CD4-positive, alpha-beta T cell treated with Interleukin-6 for 4 hours (primary cell): Measurements from ENCODE around the gene GPR146.

Source experiments
- DNase-seq: peaks from one replicate; pipeline ENCODE4 v3.0.0-alpha.2; 2020; ENCODE audit warnings: mixed read lengths

GPR146 gene

DNA sequence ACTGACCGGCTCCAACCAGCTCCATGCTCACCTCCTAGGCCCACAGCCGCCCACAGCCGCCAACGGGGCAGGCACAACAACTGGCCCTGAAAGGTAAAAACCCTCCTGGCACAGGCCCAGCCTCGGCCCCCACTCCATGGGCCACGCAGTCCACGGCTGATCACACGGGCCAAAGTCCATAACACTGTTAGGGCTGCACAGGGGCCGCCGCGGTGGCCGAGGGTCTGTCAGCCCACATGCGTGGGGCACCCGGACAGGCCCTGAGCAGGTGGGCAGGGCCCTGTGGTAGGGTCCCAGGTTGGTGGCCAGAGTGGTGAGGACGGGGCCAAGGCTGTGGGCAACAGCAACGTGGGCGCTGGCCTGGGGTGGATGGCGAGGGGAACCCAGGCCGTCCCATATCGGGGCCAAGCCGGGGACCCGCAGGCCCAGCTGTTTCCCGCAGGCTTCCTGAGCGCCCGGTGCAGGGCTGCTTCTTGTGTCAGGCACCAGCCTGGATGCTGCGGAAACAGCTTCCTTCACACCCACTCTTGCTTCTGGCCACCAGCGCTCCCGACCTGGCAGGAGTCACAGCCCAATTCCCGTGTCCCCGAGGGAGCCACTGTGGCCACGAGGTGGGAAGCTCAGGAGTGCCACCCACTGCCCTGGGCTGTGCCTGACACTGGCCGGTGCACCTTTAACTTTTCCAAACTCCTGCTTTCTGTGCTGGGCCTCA lies 32.2 kb upstream of the GPR146 start:
- no peak for DNase-seq

DNA sequence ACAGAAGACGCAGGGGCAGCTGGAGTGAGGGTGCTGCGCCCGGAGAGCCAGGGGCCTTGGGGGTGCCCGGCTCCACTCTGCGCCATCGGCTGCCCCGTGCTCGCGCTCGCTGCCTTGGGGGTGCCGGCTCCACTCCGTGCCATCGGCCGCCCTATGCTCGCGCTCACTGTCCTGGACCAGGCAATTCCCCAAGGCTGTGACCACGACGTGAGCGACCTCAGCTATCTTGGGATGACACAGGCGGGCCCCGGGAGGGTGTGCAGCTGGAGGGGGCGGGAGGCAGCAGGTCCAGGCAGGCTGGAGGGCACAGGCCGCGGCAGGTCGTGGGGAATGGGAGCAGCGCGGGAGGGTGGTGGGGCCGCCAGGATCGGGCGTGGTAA lies 31.6 kb upstream of the GPR146 start:
- DNase-seq: no peak

DNA sequence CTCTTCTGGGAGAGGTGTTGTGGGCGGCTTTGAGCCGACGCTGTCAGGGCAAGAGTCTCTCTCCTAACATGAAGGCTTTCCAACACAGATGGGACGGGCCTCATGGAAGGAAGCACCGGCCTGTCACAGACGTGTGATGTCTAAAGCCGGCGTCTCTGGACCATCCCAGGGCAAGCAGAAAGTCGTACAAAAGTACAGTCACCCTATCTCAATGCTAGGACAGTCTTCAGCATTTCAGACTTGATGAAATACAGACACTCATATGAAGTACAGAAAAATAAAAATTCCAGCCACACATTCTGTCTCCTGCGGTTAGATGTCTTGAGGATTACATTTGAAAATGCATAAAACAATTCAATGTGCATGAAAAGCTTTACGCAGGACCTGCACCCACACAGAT lies 30.8 kb upstream of the GPR146 start:
- no peak for DNase-seq

DNA sequence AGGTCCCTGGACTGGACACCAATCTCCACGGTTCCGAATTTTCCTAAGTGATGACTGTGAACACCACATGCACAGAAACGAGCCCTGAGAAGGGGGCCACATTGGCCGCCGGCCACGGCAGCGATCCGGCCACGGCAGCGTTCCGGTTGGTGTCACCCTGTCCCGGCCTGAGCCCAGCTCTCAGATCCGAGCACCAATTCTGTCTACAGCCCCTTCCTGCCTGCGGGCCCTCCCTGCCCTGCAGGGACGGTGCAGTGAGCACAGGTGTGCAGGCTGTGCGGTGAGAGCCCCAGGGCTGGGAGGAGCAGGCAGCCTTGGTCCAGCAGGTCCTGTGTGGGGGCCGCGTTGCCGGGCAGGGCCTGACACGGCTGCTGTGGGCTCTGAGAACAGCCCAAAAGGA lies 29.7 kb upstream of the GPR146 start:
- no peak for DNase-seq

DNA sequence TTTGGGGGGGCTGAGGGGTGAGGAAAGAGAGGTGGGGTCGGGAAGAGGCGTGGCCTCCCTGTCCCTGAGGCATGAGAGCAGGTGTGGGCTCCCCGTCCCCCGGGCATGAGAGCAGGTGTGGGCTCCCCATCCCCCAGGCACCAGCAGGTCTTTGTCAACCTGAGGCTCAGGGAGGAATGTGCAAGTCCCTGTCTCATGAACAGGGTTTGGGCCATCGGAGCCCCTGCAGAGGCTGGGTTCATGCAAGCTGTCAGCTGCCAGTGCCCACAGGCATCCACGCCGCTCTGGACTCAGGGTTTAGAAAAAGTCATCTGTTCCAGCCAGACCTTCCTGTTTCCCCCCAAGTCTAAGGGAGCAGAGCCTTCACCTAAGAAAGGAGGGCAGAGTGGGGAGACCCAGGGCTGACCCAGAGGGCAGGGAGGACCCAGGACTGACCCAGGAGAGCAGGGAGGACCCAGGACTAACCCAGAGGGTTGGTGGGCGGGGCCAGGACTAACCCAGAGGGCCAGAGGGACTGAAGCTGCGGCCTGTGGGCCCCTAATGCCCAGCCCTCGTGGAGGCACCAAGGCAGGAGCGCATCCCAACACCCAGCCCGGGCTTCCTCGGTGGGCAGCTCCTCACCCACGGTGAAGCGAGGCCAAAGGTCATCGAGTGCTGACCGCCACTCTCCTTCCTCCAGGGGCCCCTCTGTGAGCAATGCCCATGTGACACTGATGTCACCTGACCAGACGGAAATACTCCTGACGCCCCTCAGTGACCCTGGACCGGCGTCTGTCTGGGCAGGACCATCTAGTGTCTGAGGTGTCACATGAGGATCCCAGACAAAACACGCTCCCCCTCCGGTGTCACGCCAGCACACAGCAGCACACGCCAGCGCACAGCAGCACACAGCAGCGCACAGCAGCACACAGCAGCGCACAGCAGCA lies 28.9 kb upstream of the GPR146 start:
- no peak for DNase-seq

DNA sequence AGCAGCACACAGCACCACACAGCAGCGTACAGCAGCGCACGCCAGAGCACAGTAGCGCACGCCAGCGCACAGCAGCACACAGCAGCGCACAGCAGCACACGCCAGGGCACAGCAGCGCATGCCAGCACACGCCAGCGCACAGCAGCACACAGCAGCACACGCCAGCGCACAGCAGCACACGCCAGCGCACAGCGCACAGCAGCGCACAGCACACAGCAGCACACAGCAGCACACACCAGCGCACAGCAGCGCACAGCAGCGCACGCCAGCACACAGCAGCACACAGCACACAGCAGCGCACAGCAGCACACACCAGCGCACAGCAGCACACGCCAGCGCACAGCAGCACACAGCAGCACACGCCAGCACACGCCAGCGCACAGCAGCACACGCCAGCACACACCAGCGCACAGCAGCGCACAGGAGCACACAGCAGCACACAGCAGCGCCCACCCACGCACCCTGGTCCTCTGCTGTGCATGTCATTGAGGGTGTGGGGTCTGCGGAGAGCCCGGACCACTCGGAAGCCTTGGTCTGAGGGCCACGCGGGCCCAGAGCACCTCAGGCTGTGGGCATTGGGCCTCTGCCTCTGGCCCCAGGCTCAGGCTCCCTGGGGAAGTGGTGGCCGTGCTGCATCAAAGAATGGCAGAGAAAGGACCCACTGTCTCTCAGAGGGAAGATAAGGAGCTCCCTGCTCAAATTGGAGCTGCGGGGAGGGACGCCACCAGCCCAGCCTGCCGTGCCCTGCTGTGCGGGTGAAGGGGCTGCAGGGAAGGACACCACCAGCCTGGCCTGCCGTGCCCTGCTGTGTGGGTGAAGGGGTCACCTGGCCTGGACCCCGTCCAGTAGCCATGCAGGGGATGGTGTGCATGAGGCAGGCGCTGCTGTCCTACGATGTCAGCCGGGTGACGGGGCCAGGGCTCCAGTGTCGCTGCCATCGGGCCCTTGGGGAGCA lies 27.5 kb upstream of the GPR146 start:
- DNase-seq: no peak

DNA sequence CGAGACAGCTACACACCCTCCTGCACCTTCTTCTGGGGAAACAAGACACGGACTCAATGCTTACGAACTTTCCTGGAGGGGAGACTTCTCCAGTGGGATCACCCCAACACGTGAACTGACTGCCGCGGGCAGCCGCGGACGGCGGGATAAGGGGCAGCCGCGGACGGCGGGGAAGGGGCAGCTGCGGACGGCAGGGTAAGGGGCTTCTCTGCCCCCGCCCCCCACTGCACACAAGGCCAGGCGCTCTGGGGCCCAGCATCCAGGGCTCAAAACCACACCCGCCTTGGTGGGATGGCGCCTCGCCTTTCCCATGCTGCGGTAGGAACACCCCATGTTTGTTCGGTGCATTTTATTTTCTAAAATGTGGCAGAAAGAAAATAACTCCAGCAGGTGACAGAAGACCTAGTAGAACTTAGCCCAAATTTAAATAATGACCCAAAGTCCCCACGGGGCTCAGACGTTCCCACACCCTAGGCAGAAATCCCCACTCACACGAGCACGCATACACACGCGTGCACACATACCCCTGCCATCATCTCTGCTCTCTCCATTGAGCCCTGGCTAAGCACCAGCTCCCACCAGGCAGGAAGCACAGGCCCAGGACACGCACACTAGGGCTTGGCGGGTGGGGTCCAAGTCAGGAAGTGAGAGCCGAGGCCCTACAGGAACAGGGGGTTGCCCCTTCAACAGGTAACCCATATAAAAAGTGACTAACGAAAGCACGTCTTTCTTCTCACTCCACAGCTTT lies 26.6 kb upstream of the GPR146 start:
- DNase-seq: no peak

DNA sequence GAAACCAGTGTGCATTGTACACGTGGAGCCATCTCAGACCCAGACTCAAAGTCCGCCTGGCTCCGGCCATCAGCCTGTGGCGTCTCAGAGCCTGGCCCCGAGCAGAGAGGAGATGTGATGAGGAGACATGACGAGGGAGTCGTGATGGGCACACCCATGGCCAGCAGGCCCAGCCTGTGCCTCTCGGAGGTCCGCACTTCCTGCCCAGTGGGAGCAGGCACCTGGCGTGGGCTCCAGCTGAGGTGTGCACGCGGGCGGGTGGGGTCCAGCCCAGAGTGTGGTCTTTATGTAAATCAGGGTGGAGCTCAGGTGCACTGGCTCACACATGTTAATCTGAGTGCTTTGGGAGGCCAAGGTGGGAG lies 26.0 kb upstream of the GPR146 start:
- DNase-seq: no peak

DNA sequence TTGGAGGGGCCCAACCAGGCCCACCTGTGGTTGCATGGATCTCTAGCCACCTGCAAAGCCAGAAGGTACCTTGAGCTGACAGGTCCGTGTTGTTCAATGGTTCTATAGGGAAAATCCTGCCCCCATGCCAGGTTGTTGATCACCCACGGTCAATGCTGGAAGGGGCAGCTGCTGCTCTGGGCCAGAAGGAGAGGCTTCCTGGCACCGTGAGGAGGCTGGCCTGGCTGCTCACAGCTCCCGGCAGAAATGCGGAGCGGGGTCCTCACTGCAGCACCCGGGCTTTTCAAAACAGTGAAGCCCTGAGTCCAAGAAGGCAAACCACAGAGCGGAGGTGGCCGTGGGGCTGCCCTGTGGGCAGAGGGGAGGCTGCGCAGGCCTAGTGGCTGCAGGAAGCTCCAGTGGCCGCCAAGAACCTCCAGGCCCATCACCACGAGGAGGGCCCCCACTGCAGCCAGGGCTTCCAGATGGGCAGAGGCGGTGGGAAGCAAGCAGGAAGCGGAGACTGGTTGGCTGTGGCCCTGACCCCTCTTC lies 25.0 kb upstream of the GPR146 start:
- no peak for DNase-seq

DNA sequence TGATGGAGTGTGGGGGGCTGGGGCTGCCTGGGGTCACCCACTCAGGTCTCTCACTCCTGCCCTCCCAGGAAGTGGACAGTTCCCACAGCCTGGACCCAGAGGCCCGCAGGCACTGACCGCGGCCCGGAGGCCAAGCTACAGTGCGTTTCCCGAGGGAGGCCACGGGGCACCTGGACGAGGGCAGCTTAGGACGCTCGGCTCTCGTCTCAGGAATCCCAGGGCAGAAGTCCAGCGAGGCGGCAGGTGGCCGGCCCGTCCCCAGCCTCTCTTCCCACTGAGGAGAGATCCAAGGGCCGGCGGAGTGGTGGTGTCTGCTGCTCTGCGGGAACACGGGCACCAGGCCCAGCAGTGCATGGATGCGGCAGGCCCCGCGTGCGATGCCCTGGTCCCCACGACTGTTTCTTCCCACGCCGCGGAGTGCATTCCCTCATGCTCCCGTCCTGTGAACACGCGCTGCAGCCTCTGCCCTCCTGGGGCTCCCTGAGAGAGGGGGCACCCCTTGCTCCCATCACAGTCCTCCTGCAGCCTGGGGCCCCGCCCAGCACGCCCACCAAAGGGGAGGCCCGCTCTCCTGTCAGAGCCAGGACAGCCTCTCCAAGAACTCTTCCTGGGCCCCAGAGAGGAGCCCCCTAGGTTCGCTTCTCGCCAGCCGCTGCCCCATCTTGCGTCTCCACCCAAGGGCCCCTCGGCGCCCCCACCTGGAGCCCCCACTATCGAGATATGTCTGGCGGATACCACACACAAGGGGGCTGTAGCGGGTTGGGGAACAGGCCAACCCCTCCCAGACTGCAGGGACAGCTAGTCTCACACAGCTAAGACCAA lies 24.3 kb upstream of the GPR146 start:
- DNase-seq: no peak

DNA sequence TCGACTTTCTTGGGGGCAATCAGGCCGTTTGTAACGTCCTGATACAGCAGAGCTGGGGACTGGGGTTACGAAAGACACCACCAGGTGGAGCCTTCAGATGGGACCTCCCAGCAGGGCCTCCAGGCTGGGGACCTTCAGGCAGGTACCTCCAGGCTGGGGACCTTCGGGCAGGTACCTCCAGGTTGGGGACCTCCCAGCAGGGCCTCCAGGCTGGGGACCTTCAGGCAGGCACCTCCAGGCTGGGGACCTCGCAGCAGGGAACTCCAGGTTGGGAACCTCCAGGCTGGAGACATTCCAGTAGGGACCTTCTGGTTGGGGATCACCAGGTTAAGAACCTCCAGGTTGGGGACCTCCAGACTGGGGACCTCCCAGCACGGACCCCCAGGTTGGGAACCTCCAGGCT lies 23.5 kb upstream of the GPR146 start:
- DNase-seq: no peak

DNA sequence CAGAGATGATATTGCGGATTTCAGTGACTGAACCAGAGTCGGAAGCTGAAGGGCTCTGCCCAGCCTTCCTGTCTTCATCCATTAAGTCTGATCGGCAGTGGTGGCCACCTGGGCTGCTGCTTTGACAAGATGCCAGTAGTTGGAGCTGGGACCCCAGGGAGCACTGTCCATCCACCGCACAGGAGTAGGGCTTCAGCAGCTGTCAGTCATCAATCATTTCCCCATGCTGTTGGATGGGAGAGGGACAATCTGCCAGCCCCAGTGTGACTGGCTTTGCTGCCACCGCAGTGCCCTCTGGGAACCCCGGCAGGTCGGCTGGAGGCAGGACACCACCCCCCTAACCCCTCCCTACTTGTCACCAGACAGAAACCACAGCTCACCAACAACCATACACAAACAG lies 23.0 kb upstream of the GPR146 start:
- no peak for DNase-seq

DNA sequence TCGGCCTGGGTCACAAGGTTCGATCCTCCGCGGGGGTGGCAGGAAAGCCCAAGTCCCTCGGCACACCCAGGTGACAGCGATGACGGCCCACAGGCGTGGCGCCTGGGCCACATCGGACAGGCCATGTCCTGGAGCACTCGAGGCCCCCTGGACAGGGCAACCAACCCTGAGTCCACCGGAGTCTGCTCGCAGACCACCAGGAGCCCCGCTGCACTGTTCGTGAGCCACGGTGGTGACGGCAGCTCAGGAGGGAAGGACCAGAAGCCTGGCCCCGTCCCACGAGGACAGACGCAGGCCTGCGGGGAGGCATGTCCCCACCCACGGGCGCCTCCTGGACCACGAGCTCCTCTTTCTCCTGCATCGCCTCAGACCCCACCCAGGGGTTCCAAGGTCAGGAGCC lies 22.4 kb upstream of the GPR146 start:
- no peak for DNase-seq

DNA sequence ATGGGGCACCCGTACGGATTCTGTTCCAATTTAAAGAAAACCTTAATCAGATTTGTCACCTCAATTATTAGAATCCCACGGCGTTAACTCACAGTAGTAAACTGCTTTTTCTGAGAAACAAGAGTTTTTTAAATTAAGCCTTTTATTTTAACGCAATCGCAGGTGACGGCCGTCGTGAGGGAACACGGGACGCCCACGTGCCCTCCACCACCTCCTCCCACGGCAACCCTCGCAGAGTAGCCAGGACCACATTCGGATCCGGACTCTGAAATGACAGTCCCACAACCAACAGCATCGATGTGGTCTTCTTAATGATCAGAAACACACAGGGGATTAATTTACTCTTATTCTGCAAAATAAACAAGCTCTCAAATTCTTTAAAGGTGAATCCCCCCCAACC lies 22.0 kb upstream of the GPR146 start:
- no peak for DNase-seq

DNA sequence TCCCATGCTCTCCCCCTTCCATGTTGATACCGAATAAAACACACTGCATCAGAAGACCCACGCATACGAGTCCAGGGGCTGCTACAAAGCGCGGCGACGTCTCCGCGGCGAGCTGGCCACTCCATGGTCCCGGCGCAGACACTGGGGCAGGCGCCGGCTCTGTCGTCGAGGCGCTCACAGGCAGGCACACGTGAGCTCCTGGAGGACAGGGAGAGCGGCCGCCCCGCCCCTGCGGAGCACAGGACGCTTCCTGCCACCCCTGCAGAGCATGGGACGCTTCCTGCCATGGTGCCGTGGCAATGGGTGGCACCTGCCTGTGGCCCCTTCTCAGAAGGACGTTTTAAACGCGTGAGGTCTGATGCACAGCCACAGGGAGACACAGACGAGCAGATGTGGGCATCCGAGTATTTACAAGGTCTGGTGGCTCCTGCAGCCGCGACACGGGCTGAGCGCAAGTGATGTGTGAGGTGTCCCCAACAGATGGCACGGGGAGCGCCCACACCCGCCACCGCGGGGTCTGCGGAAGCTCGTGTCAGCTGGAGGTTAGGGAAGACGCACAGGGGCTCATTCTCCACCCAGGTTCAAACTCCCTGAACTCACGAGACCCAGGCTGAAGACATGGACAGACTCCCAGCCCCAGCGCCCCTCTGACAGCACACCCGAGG lies 21.4 kb upstream of the GPR146 start:
- no peak for DNase-seq

DNA sequence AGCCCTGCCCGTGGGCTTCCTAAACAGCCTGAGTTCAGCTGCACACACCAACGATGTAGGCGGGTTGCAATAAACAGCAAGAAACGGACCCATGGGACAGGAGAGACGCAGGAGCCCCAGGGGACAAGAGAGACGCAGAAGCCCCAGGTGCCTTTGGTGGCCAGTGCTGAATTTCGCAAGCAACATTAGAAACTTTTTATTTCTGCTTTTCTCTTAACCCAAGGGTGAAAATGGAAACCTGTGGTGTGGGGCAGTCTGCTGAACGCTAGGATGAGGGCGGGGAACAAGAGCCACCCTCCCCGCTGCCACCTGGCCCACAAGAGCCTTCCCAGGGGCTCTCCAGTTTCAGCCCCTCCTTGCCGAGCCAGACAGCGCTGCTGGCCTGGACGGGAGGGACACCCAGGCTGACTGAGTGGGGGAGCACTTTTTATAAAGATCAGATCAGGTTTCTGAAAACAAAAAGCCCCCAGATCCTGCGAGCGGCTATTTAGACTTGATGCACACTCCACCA lies 20.0 kb upstream of the GPR146 start:
- no peak for DNase-seq

DNA sequence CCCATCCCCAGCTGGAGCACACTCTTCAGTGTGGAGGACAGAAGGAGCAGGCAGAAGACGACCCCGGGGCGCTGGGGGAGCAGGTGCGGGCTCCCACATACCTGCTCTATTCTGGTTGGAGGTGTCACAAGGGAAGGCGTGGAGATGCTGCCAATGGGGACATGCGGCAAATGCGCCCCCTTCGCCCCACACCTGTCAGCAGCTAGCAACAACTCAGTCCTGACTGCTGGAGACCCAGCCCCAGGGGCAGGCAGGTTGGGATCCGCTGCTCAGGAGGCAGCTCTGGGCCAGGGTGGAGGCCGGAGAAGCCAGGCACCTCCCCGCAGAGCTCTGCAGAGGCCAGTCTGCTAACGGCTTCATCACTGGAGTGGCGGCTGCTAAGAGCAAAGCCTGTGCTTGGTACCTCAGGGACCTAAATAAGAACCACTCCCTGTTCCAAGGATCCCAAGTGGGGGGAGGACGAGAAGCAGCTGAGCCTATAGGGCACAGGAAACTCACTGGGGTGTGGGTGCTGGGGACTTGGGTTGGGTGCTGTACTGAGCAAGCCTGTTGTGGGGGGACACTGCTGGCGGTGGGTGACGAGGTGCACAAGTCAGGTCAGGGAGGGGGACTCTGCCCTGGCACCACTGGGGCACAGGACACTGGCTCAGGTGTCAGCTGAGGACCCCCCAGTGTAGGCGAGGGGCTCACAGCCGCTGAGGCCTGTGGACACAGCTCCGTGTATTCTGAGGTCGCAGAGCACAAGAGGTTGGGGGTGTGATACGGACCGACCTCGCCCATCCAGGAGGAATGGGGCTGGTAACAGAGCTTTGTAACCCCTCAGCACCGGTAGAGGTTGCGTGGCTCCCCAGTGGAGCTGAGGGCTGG lies 19.2 kb upstream of the GPR146 start:
- no peak for DNase-seq

DNA sequence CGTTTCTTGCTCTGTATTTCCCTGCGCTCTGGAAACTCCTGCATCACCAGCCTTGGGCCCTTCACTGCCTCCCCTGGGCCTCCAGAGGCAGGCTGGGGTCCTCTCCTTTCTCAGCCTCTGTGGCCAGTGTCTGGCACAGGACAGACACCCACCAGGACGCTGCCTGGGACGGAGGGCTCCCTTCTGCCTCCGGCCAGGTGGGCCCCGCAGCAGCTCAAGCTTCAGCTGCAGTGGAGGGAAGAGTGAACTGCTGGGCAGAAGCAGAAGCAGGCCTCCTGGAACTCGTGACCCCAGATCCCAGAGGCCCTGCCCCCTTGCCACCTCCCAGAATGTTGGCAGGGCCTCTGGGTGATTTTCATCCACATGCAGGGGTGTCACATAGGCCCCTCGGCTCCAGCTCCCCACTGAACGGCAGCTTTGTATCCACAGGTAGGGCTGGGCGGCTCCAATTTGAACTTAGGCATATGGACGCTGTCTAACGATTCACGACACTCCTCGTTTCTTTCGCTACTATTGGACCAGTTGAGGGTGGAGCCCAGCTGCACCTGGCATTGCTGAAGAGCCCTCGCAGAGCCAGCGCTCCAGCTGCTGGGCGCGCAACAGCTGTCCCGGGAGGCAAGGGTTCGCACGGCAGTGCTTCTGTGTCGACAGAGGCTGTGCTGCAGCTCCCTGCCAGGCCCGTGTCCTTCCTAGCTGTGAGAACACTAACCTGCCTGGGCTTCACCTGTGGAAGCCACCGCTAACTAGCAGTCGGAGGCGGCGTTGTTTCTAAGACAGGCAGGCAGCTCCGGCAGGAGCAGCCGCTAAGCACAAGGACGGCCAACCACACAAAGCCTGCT lies 18.4 kb upstream of the GPR146 start:
- no peak for DNase-seq
